Left forelimb (tissue), 1 donor: ENCODE results near the gene FOXD4.
"Not testable (repeated sequence)": the region's sequence is repeated elsewhere in the genome, so short reads cannot be mapped to it uniquely, and the experiment has no call there.

Experiments used
- DNase-seq: peaks from one replicate; pipeline ENCODE4 v3.0.0-alpha.2; 2018; ENCODE audit warnings: low spot score

FOXD4 gene

GRCh38 chr9:93909-94308 lies 24.3 kb downstream of the FOXD4 start:
- DNase-seq = not testable (repeated sequence)

- DNase-seq = not testable (repeated sequence)
Observed at GRCh38 chr9:90851-91250, 27.4 kb downstream of the FOXD4 start.

- not testable (repeated sequence) for DNase-seq
Observed at GRCh38 chr9:88396-89037, 29.7 kb downstream of the FOXD4 start.

- DNase-seq = not testable (repeated sequence)
Observed at GRCh38 chr9:87860-88259, 30.4 kb downstream of the FOXD4 start.

GRCh38 chr9:87105-87504 lies 31.1 kb downstream of the FOXD4 start:
- not testable (repeated sequence) for DNase-seq

GRCh38 chr9:86697-87096 lies 31.5 kb downstream of the FOXD4 start:
- DNase-seq = not testable (repeated sequence)

- not testable (repeated sequence) for DNase-seq
Observed at GRCh38 chr9:82932-83689, 35.1 kb downstream of the FOXD4 start.

- not testable (repeated sequence) for DNase-seq
Observed at GRCh38 chr9:78333-78732, 39.9 kb downstream of the FOXD4 start.

- not testable (repeated sequence) for DNase-seq
Observed at GRCh38 chr9:76389-76788, 41.8 kb downstream of the FOXD4 start.

GRCh38 chr9:73900-74525 lies 44.2 kb downstream of the FOXD4 start:
- DNase-seq = not testable (repeated sequence)

GRCh38 chr9:73076-73899 lies 44.9 kb downstream of the FOXD4 start:
- peak; percentile 72 for DNase-seq
